Measurements from ENCODE around the gene ITIH4. TPM values are rescaled to one million over a fixed set of nuclear protein-coding genes. Genes with fewer than 3 reads are reported as not detected.

The ITIH4 gene
- total RNA-seq, 2 donors from 2014 or later = 50.6 to 51.4 TPM

DNA sequence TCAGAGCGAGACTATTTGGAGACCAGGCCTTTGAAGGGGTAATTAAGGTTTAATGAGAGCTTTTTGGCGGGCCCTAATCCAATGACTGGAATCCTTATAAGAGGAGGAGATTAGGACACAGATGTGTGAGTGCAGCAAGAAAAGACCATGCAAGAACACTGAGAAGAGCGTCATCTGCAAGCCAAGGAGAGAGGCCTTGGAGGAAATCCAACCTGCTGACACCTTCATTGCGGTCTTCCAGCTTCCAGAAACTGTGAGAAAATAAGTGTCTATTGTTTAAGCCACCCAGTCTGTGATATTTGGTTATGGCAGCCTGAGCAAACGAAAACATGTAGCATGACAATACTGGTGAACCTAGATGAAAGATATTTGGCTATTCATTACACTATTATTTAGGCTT is 27.4 kb upstream of the ITIH4 start:
- Histone ChIP-seq H3K4me1 (ENCODE audit: control insufficient read depth in 1 of 2, low read depth in 2 of 2) (peaks cover 0 to 4% of the 10 kb centered on the region in 2 donors), H3K9me3 (no peaks in the 10 kb centered on the region), H3K27me3 (replicated peaks; ENCODE audit: insufficient read depth) (no peaks in the 10 kb centered on the region), H3K4me3 (no peak overlapping the region), H3K27ac (no peak overlapping the region), H3K36me3 (peaks cover 3% of the 10 kb centered on the region)
- DNase-seq (ENCODE audit: low spot score) = no peak
- ATAC-seq (ENCODE audit: insufficient number of reproducible peaks, low FRiP score, low read depth) = no peak
- TF ChIP-seq, protein P1, sequence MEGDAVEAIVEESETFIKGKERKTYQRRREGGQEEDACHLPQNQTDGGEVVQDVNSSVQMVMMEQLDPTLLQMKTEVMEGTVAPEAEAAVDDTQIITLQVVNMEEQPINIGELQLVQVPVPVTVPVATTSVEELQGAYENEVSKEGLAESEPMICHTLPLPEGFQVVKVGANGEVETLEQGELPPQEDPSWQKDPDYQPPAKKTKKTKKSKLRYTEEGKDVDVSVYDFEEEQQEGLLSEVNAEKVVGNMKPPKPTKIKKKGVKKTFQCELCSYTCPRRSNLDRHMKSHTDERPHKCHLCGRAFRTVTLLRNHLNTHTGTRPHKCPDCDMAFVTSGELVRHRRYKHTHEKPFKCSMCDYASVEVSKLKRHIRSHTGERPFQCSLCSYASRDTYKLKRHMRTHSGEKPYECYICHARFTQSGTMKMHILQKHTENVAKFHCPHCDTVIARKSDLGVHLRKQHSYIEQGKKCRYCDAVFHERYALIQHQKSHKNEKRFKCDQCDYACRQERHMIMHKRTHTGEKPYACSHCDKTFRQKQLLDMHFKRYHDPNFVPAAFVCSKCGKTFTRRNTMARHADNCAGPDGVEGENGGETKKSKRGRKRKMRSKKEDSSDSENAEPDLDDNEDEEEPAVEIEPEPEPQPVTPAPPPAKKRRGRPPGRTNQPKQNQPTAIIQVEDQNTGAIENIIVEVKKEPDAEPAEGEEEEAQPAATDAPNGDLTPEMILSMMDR (IDR thresholded peaks at IDR 0.05) = no peak

DNA sequence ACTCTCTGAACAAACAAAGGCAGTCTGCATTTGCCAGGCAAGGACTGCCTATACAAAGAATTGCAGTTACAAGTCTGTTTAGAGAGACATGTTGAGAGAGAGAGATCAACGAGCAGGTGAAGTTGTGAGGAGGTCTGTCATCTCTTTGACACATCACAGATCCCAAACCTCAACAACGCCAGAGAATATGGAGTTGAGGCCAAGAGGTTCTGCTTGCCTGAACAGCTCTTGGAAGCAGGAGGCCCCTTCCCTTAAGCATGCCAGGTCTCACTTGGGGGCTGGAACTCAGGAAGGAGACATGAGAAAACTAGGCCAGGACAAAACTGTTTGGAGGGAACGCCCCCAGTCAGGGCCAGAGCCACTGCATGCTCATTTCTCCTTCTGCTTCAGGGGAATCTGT is 26.7 kb upstream of the ITIH4 start:
- H3K27ac ChIP-seq = no peak overlapping the region
- no peaks in the 10 kb centered on the region for H3K27me3 ChIP-seq (replicated peaks; ENCODE audit: insufficient read depth)
- no peak for DNase-seq (ENCODE audit: low spot score)

DNA sequence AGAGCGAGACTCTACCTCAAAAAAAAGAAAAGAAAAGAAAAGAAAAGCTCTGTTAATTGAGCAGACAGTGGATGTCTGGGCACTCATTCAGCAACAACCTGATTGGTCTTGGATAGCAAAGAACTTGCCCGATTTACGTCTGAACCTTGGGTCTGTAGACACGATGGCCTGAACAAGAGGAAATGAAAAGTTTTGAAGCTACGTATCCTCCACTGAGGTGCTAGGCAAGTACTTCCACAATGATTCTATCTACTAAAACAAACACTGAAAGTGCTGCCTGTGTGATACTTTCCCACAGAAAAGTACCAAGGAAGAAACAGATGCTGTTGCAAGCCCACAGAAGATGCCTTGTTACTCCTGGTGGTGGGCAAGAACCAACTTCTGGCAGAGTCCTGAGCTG is 26.2 kb upstream of the ITIH4 start:
- no peak for DNase-seq (ENCODE audit: low spot score)
- H3K4me3 ChIP-seq = no peak overlapping the region
- no peak overlapping the region for H3K27ac ChIP-seq
- peaks cover 13% of the 10 kb centered on the region for H3K36me3 ChIP-seq
- TF ChIP-seq, protein P1 (IDR thresholded peaks at IDR 0.05) = no peak
- no peaks in the 10 kb centered on the region for H3K27me3 ChIP-seq (replicated peaks; ENCODE audit: insufficient read depth)
- no peak for ATAC-seq (ENCODE audit: insufficient number of reproducible peaks, low FRiP score, low read depth)
- peaks cover 0 to 4% of the 10 kb centered on the region in 2 donors for H3K4me1 ChIP-seq (ENCODE audit: control insufficient read depth in 1 of 2, low read depth in 2 of 2)
- no peaks in the 10 kb centered on the region for H3K9me3 ChIP-seq

More for the DNA sequence above, 26.7 kb upstream of the ITIH4 start:
- ATAC-seq (ENCODE audit: insufficient number of reproducible peaks, low FRiP score, low read depth) = no peak
- Histone ChIP-seq H3K36me3 (peaks cover 8% of the 10 kb centered on the region), H3K9me3 (no peaks in the 10 kb centered on the region), H3K4me3 (no peak overlapping the region), H3K4me1 (ENCODE audit: control insufficient read depth in 1 of 2, low read depth in 2 of 2) (peaks cover 0 to 4% of the 10 kb centered on the region in 2 donors)
- TF ChIP-seq, protein P1 (IDR thresholded peaks at IDR 0.05) = no peak

DNA sequence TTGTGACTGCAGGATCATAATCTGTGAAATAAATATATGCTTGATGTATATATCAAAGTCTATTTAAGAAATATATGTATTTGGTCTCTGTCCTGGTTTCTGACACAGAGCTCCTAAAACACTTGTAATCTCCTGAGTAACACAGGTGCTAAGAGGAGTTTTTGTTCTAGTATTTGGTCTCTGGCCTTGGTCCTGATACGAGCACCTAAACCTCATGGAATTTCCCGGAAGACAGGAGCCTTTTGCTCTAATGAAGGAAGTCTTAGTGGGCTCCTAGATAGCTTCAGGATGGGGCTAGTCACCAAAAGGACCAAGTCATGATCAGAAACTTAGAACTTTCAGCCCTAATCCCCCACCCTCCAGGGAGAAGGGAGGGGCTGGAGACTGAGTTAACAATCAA is 23.5 kb upstream of the ITIH4 start:
- no peak overlapping the region for H3K4me3 ChIP-seq
- TF ChIP-seq, protein P1 (IDR thresholded peaks at IDR 0.05) = no peak
- H3K4me1 ChIP-seq (ENCODE audit: control insufficient read depth in 1 of 2, low read depth in 2 of 2) = peaks cover 0 to 4% of the 10 kb centered on the region in 2 donors
- H3K9me3 ChIP-seq = no peaks in the 10 kb centered on the region
- no peak overlapping the region for H3K27ac ChIP-seq
- ATAC-seq (ENCODE audit: insufficient number of reproducible peaks, low FRiP score, low read depth) (no peak), DNase-seq (ENCODE audit: low spot score) (no peak)
- H3K27me3 ChIP-seq (replicated peaks; ENCODE audit: insufficient read depth) = no peaks in the 10 kb centered on the region
- peaks cover 23% of the 10 kb centered on the region for H3K36me3 ChIP-seq

DNA sequence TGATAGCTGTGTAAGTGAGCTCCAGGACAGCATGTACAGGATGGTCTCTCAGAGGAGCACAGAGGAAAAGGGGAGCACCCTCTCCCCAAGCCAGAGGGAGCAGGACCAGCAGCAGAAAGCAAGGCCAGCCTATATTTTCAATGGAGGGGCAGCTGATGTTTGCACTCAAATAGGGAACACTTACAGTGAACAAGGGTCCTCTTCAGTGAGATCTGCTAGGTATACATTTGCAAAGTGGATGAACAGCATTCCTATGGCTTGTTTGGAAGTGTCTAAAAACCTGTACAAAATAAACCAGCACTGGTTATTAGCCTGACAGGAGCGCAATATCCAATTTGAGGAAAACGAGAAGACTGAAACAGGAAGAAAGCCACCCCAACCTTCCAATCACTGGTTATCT is 21.9 kb upstream of the ITIH4 start:
- TF ChIP-seq, protein P1 (IDR thresholded peaks at IDR 0.05) = no peak
- ATAC-seq (ENCODE audit: insufficient number of reproducible peaks, low FRiP score, low read depth) (no peak), DNase-seq (ENCODE audit: low spot score) (no peak)
- H3K27ac ChIP-seq = no peak overlapping the region
- no peaks in the 10 kb centered on the region for H3K9me3 ChIP-seq
- no peak overlapping the region for H3K4me3 ChIP-seq
- H3K27me3 ChIP-seq (replicated peaks; ENCODE audit: insufficient read depth) = no peaks in the 10 kb centered on the region
- H3K36me3 ChIP-seq = peaks cover 29% of the 10 kb centered on the region
- H3K4me1 ChIP-seq (ENCODE audit: control insufficient read depth in 1 of 2, low read depth in 2 of 2) = peaks cover 0 to 4% of the 10 kb centered on the region in 2 donors

Measured in thoracic aorta (tissue), 2 donors.